Activated CD4-positive, alpha-beta T cell treated with anti-CD3 and anti-CD28 coated beads for 4 hours (primary cell): ENCODE data around the gene EXOC4.
"Not testable (repeated sequence)": the region's sequence is repeated elsewhere in the genome, so short reads cannot be mapped to it uniquely, and the experiment has no call there.

Experiments
- DNase-seq, 2 donors: peaks; one replicate each; pipeline ENCODE4 v3.0.0-alpha.2; 2020

EXOC4 gene

DNA sequence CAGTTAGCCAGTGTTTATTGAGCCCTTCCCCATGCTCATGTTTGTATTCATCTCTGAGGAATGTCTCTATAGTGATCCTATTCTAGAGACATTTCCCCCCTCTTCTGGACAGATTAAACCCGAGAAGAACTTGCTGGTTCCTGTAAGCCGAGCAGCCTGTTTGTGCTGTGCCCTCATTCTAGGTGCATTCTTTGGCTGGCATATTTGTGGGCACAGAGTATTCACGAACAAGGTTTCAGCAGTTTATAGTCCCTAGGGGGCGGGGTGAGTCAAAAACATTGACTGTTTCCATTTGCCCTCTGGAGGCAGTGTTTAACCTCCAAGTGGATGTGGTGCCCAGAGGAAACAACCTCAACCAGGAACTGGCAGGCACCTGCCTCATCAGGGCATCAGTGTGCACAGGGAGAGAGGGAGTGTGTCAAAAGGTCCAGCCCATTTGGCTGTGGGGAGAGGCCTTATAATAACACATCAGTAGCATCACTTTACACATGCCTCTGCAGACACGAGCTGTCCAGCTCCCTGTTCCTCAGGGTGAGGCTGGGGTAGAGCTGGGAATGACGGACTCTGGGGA, 600.9 kb downstream of the EXOC4 start:
- no peak for DNase-seq

DNA sequence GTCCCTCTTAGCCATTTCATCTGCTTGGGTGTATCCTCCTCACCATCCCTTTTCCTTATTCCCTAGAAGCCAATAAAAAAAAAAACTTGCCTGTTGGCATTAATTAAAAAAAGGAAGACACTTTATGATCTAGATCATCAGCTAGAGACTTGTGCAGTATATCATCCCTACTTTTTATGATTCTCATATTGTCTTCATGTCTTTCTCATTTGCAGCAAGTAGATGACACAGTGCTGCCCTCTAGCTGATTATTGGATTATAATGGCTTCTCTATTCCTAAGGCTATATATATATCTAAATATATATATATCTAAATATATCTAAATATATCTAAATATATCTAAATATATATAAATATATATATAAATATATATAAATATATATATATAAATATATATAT, 601.9 kb downstream of the EXOC4 start:
- DNase-seq: no peak

DNA sequence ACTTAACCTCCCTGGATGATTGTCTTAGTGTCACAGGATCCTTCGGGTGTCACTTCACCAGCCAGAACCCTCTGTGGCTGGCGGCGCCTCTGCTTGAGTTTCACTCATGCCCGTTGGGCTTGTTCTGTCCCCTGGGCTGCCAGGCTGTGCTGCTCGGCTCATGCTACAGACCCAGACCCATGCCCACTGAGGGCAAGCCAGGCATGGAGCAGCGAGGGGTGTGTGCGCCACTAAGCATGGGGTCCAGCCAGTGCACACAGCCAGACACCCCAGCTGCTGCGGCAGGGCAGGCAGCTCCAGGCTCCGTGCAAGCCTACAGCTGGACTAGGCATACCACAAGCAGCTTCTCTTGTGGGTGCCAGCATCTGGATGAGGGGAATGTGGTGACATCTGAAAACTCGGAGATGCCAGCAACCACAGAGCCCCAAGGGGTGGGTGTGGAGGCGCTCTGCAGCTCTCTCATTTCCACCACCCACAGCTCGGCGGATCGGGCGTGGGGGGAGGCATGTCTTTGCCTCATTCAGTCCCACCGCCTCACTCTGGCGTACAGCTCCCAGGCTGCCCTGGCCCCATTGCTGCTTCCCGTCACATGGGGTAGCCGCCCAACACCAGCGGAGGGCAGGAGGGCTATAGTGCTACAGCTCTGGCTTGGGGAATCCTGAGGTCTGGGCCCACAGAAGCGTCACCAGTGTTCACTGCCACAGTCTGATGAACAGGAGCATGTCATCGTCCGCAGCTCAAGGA, 604.7 kb downstream of the EXOC4 start:
- DNase-seq: no peak

DNA sequence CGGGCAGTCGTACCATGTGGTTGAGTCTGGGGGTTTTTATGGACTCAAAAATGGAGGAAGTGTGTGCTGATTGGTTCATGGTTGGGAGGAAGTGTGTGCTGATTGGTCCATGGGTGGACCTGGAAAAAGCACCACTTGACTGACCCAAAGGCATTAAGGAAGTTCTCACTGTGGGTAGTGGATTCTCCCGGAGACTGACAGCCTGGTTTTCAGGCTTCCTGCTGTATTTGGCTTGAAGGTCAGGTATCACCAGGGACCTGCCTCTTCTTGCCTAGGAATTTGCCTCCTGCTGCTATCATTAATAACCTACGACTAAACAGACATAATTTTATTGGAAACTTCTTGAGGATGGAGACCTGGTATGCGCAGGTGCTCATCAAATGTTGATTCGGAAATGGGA, 605.4 kb downstream of the EXOC4 start:
- no peak for DNase-seq

DNA sequence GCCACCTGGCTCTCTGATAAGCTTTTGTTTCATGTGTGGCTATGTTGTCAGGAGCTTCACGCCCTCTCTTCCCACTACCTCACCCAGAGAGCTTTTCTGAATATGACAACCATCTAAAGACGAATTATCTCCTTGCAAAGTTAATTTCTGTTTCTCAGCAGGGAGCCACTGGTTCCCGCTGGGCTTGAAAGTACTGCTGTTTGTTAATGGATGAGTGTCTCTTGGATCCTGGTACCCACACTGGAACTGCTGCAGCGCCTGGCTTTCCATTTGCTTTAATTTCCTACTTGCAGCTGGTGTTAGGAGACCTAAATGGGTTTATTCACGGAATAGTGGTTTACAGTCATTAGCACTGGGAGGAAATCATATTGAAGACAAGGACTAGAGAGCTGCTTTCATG, 606.4 kb downstream of the EXOC4 start:
- DNase-seq: no peak

- DNase-seq: no peak
These were observed 607.1 kb downstream of the EXOC4 start for GRCh38 chr7:133859871-133860450.

DNA sequence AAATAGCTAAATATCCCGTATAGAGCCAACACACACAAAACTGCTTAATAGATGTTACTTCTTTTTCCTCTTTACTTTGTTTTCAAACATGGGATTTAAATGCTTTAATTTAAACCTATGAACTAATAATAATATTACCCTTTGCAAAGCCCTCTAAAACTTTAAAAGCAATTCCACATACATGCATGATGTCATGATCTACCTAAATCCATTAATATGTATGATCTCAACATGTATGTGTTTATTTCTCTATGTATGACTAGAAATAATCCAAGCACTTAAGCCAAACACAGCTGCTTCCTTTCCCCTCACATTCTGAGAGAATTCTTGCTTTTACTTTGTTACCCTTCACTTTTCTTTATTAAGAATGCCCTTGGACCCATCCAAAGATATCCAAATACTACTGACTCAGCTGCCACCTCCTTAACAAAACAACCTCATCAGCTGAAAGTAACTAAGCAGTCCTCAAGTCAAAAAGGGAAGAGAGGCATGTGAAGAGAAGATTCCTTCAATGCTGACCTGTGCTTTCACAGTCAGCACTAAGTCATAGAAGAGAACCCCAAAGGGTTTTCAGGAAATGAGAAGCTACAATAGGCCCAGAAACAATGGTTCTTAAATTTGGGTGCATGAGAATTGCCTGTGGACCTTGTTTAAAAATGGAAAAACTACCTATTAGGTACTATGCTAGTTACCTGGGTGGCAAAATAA, 607.9 kb downstream of the EXOC4 start:
- DNase-seq: no peak

DNA sequence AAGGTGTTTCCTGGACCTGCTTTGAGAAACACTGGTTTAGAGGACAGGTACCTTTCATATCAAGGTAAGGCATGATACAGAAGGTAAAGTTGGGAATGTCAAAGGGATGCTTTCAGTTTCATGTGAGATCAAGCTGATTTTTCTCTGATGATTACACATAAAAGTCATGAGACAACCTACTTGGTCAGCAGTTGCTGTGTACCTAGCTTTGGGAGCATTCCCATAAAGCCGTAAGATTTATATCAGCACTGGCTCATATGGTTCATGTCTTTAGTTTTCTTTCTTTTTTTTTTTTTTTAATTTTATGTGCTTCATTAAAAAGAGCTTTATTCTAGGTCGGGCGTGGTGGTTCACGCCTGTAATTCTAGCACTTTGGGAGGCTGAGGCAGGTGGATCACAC, 609.0 kb downstream of the EXOC4 start:
- no peak for DNase-seq

DNA sequence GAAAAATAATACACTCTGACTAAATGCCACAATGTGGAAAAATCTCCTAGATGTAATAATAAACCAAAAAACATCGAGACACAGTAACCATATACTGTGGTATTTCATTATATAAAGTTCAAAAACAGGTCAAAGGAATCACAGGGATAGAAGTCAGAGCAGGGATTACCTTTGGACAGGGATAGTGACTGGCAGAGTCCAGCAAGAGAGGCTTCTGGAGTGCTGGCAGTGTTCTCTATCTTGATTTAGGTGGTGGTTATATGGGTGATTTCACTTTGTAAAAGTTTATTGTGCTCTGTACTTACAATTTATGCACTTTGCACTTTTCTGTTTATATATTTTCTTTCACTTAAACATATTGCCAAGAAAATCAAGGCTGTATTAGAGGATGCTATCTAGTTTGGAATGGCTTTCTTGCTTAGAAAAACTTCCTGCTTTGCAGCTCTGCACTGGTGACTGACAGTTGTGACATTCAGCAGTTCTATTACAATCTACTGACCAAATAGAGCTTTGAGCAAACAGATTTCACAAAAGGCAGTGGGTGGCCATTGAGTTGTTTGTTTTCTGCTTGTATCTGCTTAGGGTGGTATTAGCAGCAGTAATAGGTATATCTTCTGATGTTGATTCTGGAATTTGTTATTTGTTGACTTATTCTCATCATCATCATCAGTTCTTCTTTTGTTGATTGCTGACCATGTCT, 610.6 kb downstream of the EXOC4 start:
- DNase-seq: no peak

DNA sequence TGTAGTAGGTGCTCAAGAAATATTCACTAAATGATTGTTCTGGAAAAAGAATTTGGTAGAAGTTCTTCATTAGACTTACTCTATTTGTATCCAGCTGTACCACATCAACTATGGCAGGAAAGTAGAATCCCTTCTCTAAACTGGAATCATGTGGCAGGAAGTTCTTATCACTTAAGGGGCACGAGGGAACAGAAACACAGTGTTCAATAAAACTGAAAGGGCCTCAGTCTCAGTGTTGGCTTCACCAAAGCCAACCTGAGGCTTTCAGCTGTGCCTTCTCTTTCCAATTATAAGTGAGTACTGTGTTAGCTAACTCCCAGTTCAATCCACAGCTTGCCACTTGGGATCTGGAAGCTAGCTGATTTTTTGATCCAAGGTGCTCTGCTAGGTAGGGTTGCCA, 616.7 kb downstream of the EXOC4 start:
- no peak for DNase-seq

GRCh38 chr7:133871757-133872156, 618.9 kb downstream of the EXOC4 start:
- DNase-seq: no peak

DNA sequence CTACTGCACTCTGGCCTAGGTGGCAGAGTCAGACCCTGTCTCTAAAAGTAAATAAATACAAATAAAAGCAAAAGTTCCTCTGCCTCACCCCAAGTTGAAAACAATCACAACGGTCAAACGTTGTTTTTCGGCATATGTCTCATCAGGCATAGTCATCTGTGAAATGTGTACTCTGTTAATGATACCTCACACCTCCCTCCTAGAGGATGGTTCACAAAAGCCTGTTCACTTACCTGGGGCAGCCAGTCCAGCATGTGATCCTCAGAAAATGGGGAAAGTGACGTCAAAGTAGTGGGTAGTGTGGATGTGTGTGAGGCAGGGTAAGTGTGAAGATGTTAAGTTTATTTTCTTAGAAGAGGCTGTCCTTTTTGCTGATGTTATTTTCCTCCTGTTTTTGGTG, 620.3 kb downstream of the EXOC4 start:
- no peak for DNase-seq

GRCh38 chr7:133873631-133874030, 620.8 kb downstream of the EXOC4 start:
- DNase-seq: no peak

GRCh38 chr7:133883591-133883990, 630.7 kb downstream of the EXOC4 start:
- no peak for DNase-seq

DNA sequence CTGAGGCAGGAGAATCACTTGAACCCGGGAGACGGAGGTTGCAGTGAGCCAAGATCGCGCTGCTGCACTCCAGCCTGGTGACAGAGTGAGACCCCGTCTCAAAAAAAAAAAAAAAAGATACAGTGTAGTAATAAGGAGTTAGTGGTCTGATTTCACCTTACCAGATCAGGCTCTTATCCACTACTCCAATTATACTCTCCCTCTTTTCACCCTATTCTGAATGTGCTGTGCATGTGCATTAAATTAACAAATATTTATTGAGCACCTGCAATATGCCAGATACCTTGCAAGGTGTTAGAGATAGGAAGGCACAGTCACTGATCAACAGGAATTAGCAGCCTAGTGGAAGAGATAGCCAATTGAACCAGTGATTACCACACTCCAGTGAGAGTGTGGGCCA, 632.3 kb downstream of the EXOC4 start:
- no peak for DNase-seq

- no peak for DNase-seq
These were observed 633.2 kb downstream of the EXOC4 start for GRCh38 chr7:133886086-133886485.

- DNase-seq: no peak
These were observed 633.9 kb downstream of the EXOC4 start for GRCh38 chr7:133886797-133887196.

- DNase-seq: no peak
These were observed 634.6 kb downstream of the EXOC4 start for GRCh38 chr7:133887459-133887858.

GRCh38 chr7:133888061-133888930, 635.4 kb downstream of the EXOC4 start:
- no peak for DNase-seq

- no peak for DNase-seq
These were observed 651.9 kb downstream of the EXOC4 start for GRCh38 chr7:133904776-133905175.

DNA sequence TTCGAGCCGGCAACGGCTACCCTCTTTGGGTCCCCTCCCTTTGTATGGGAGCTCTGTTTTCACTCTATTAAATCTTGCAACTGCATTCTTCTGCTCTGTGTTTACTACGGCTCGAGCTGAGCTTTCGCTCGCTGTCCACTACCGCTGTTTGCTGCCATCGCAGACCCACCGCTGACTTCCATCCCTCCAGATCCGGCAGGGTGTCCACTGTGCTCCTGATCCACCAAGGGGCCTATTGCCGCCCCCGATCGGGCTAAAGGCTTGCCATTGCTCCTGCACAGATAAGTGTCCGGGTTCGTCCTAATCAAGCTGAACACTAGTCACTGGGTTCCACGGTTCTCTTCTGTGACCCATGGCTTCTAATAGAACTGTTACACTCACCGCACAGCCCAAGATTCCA, 653.7 kb downstream of the EXOC4 start:
- not testable (repeated sequence) for DNase-seq

- DNase-seq: no peak
These were observed 657.9 kb downstream of the EXOC4 start for GRCh38 chr7:133910761-133911160.
